Thoracic aorta (tissue), 2 donors: ENCODE measurements around the gene BCAS1. TPM values are rescaled to one million over a fixed set of nuclear protein-coding genes. Genes with fewer than 3 reads are reported as not detected.
A peak's percentile ranks its signal among the peaks of the same experiment; 100 is the strongest.

Experiments
- ATAC-seq: fragments of 150-250 bp; one replicate; pipeline ENCODE4 v1.8.0; 2017; ENCODE audit warnings: low read depth; ENCODE audit not compliant: insufficient number of reproducible peaks, low FRiP score
- DNase-seq: peaks from one replicate; pipeline ENCODE4 v3.0.0-alpha.2; 2020; ENCODE audit warnings: low spot score
- H3K27ac ChIP-seq, 2 donors: fragments of 200-600 bp; sonication (generic); 1 replicate in 1 of 2; 2 replicates in 1 of 2; pipeline ENCODE4 v1.5.1; 2016; ENCODE audit warnings: mild to moderate bottlenecking in 2 of 2, moderate library complexity in 2 of 2
- H3K27me3 ChIP-seq: fragments of 200-600 bp; sonication (generic); replicated peaks from 2 replicates; pipeline ENCODE4 v1.6.0; 2016; ENCODE audit warnings: mild to moderate bottlenecking; ENCODE audit not compliant: insufficient read depth
- H3K36me3 ChIP-seq: fragments of 200-600 bp; sonication (generic); one replicate; pipeline ENCODE4 v1.5.1; 2016
- H3K4me1 ChIP-seq, 2 donors: fragments of 200-600 bp; sonication (generic); 1 replicate in 1 of 2; 2 replicates in 1 of 2; pipeline versions ENCODE4 v1.5.1 to v1.6.0; 2016; ENCODE audit warnings: low read depth in 2 of 2, mild to moderate bottlenecking in 1 of 2; ENCODE audit not compliant: control insufficient read depth in 1 of 2
- H3K4me3 ChIP-seq: fragments of 200-600 bp; sonication (generic); 2 replicates; pipeline ENCODE4 v1.5.1; 2016; ENCODE audit warnings: mild to moderate bottlenecking
- H3K9me3 ChIP-seq: fragments of 200-600 bp; sonication (generic); 2 replicates; pipeline ENCODE4 v1.5.1; 2016
- total RNA-seq, 2 donors: library from RNA; depleted of rRNA; stranded (reverse); fragments of >200 nt; gene quantifications; one replicate each; pipeline versions ENCODE4 v1.1.0 to v1.2.3, GENCODE V29; 2016
- TF ChIP-seq, protein P1 (sequence below): fragments of 200-600 bp; sonication (generic); IDR thresholded peaks from one replicate; pipeline ENCODE4 v1.5.1; 2019; ENCODE audit warnings: antibody characterized with exemption

Gene BCAS1
- total RNA-seq, 2 donors from 2014 or later: under 0.01 to 3.6 TPM

DNA sequence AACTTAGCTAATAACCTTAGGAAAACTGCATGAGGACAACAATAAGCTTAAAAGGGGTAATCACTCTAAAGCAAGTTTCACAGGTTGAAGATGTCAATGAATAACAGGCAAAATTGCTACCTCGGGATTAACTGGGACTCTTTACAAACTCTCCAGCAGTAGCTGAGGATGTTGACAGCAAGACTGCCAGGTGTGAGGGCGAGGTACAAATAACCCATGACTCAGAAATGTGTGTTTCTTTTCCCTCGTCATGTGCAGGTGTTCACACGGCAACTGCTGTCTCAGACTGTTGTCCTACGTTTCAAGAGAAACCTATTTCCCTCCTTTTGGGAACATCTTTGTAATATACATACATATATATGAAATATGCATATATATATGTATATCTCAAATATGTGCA, 15.9 kb downstream of the BCAS1 start:
- ATAC-seq: no peak

DNA sequence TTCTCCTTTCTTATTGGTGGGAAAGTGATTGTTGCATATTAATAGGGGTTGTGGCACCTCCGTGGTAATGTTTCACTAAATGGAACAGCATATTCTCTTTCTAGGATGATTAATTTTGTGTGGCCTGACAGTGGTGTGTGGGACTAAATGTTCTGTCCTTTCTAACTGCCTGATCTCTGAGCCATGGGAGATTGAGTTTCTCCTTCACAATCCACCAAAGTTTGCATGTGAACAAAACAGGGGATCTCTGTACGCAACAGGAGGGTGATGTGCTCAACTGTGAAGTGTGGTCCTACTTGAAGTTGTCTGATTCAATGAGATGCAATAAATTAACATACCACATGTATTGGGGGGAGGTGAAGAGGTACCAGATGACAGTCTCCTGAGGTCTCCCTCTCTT, 19.3 kb downstream of the BCAS1 start:
- H3K9me3 ChIP-seq: no peaks in the 10 kb centered on the region
- H3K36me3 ChIP-seq: no peaks in the 10 kb centered on the region
- no peaks in the 10 kb centered on the region for H3K27me3 ChIP-seq
- ATAC-seq: no peak
- H3K4me3 ChIP-seq: no peak overlapping the region
- TF ChIP-seq, protein P1, sequence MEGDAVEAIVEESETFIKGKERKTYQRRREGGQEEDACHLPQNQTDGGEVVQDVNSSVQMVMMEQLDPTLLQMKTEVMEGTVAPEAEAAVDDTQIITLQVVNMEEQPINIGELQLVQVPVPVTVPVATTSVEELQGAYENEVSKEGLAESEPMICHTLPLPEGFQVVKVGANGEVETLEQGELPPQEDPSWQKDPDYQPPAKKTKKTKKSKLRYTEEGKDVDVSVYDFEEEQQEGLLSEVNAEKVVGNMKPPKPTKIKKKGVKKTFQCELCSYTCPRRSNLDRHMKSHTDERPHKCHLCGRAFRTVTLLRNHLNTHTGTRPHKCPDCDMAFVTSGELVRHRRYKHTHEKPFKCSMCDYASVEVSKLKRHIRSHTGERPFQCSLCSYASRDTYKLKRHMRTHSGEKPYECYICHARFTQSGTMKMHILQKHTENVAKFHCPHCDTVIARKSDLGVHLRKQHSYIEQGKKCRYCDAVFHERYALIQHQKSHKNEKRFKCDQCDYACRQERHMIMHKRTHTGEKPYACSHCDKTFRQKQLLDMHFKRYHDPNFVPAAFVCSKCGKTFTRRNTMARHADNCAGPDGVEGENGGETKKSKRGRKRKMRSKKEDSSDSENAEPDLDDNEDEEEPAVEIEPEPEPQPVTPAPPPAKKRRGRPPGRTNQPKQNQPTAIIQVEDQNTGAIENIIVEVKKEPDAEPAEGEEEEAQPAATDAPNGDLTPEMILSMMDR: no peak
- H3K4me1 ChIP-seq: peaks cover 3 to 21% of the 10 kb centered on the region in 2 donors
- no peak overlapping the region for H3K27ac ChIP-seq
- no peak for DNase-seq

More for the DNA sequence above, 15.9 kb downstream of the BCAS1 start:
- Histone ChIP-seq H3K9me3 (no peaks in the 10 kb centered on the region), H3K4me3 (no peak overlapping the region), H3K4me1 (peaks cover 0 to 4% of the 10 kb centered on the region in 2 donors), H3K36me3 (no peaks in the 10 kb centered on the region), H3K27ac (no peak overlapping the region), H3K27me3 (no peaks in the 10 kb centered on the region)
- DNase-seq: no peak
- TF ChIP-seq, protein P1: no peak

DNA sequence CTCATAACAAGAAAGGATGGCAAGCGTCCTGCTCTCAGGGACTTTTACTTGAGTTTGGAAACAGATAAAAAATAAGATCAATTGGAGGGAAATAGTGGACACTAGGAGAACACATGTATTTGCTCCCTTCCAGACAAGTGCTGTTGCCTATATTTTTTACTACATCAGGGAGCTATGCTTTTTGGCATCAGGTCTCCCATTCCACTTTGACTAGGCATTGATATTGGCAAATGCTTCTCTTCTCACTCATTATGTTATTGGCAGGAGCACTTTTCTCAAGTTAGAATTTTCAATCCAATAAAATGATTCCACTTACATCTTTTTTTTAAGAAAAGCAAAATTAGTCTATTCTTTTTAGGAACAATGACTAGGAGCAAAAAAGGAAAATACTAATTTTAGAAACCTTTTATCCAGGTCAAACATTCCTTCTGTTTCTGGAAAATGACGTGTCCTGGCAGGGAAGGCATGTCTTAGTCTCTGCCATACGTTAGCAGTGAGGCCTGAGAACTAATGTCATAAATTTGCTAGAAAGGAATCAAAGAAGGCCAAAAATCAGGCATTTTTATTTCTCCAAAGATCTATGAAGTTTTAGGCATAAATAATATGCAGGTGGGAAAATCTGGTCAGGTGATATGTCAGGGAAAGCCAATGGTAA, 21.4 kb downstream of the BCAS1 start:
- peaks cover 7 to 26% of the 10 kb centered on the region in 2 donors for H3K4me1 ChIP-seq
- H3K9me3 ChIP-seq: no peaks in the 10 kb centered on the region
- TF ChIP-seq, protein P1: no peak
- H3K4me3 ChIP-seq: no peak overlapping the region
- no peak for DNase-seq
- no peak for ATAC-seq
- H3K36me3 ChIP-seq: no peaks in the 10 kb centered on the region
- H3K27ac ChIP-seq: peak overlapping the region; percentile 66 to 76
- no peaks in the 10 kb centered on the region for H3K27me3 ChIP-seq

DNA sequence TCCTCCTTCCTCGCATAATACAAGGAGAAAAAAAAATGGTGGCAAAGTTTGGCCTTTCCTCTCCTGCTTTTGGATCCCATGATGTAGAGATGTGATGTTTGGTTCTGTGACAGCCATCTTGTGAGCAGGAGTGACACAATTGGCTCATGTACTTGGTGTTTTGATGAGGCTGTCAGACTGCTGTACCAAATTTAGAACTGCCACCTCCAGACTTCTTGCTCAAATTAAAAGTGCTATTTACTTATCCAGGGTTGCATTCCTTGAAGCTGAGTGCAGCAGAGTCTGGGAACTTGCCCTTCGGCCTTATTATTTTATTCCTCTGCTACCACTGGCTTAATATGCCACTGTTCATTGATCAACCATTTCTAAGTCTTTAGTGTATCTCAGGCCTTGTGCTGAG, 21.9 kb downstream of the BCAS1 start:
- Histone ChIP-seq H3K9me3 (no peaks in the 10 kb centered on the region), H3K36me3 (no peaks in the 10 kb centered on the region), H3K4me3 (no peak overlapping the region), H3K4me1 (peaks cover 7 to 26% of the 10 kb centered on the region in 2 donors), H3K27me3 (no peaks in the 10 kb centered on the region), H3K27ac (peak overlapping the region; percentile 66 to 76)
- ATAC-seq (peak; percentile 87), DNase-seq (no peak)
- TF ChIP-seq, protein P1: no peak

DNA sequence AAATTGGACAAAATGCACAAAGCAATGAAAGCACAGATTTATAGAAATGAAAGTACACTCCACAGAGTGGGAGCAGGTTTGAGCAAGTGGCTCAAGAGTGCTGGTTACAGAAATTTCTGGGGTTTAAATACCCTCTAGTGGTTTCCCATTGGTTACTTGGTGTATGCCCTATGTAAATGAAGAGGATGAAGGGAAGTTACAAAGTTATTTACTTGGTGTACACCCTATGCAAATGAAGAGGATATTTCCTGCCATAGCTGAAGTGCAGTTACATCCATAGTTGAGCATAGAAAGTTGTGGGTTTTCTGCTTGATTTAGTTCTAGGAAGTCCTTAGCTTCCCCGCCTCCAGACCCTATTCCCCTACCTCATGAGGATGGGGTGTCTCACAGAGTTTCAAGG, 22.7 kb downstream of the BCAS1 start:
- Histone ChIP-seq H3K27ac (peak overlapping the region; percentile 66 to 76), H3K4me3 (no peak overlapping the region), H3K36me3 (no peaks in the 10 kb centered on the region), H3K9me3 (no peaks in the 10 kb centered on the region), H3K27me3 (no peaks in the 10 kb centered on the region), H3K4me1 (peaks cover 7 to 26% of the 10 kb centered on the region in 2 donors)
- ATAC-seq (no peak), DNase-seq (no peak)
- TF ChIP-seq, protein P1: no peak
